Pons (tissue), 1 donor: ENCODE data around the gene SETSIP.
"Not testable (repeated sequence)": the region's sequence is repeated elsewhere in the genome, so short reads cannot be mapped to it uniquely, and the experiment has no call there.

Experiments
- DNase-seq: peaks from one replicate; pipeline ENCODE4 v3.0.0-alpha.2; 2016; ENCODE audit warnings: low spot score

The SETSIP gene

GRCh38 chr1:92045766-92046495, 29.3 kb downstream of the SETSIP start:
- DNase-seq = no peak

GRCh38 chr1:92043621-92044020, 31.6 kb downstream of the SETSIP start:
- DNase-seq = no peak

- no peak for DNase-seq
These were observed 34.2 kb downstream of the SETSIP start for GRCh38 chr1:92040971-92041370.

GRCh38 chr1:92038695-92039346, 36.4 kb downstream of the SETSIP start:
- no peak for DNase-seq

GRCh38 chr1:92037400-92037799, 37.8 kb downstream of the SETSIP start:
- DNase-seq = no peak

- no peak for DNase-seq
These were observed 43.7 kb downstream of the SETSIP start for GRCh38 chr1:92031281-92032110.

- peak; percentile 9 for DNase-seq
These were observed 44.5 kb downstream of the SETSIP start for GRCh38 chr1:92030656-92031107.

- DNase-seq = no peak
These were observed 45.8 kb downstream of the SETSIP start for GRCh38 chr1:92029241-92029922.

GRCh38 chr1:92026806-92027205, 48.4 kb downstream of the SETSIP start:
- DNase-seq = no peak

- DNase-seq = not testable (repeated sequence)
These were observed 49.2 kb downstream of the SETSIP start for GRCh38 chr1:92026042-92026441.
